Neural cell (in vitro differentiated cells): ENCODE data around the gene NFIA.

Experiments used
- CTCF ChIP-seq: fragments of 450-650 bp; IDR thresholded peaks from 2 replicates; pipeline ENCODE4 v1.5.1; 2014; ENCODE audit warnings: antibody characterized with exemption, mild to moderate bottlenecking, moderate library complexity; ENCODE audit not compliant: poor library complexity, severe bottlenecking
- EZH2 ChIP-seq: fragments of 200-600, 300-800 bp; shearing (Covaris generic), sonication (generic); IDR thresholded peaks from 2 replicates; pipeline ENCODE4 v1.6.1; 2014; ENCODE audit warnings: antibody characterized with exemption, low read length, borderline replicate concordance, mild to moderate bottlenecking; ENCODE audit not compliant: insufficient read depth, poor library complexity, severe bottlenecking
- MXI1 ChIP-seq: fragments of 450-650 bp; conservative IDR thresholded peaks from 2 replicates; pipeline ENCODE4 v1.6.1; 2014; ENCODE audit warnings: antibody characterized with exemption, mild to moderate bottlenecking; ENCODE audit not compliant: poor library complexity, severe bottlenecking
- POLR2AphosphoS5 ChIP-seq: IDR thresholded peaks from 2 replicates; pipeline ENCODE4 v1.6.1; 2012
- RAD21 ChIP-seq: fragments of 450-650 bp; conservative IDR thresholded peaks from 2 replicates; pipeline ENCODE4 v1.6.1; 2014; ENCODE audit warnings: antibody characterized with exemption, mild to moderate bottlenecking, moderate library complexity
- SMC3 ChIP-seq: fragments of 450-650 bp; conservative IDR thresholded peaks from 2 replicates; pipeline ENCODE4 v1.6.1; 2014; ENCODE audit warnings: antibody characterized with exemption, mild to moderate bottlenecking, moderate library complexity; ENCODE audit not compliant: poor library complexity
- TAF1 ChIP-seq: IDR thresholded peaks from 2 replicates; pipeline ENCODE4 v1.6.1; 2012; ENCODE audit warnings: low read depth

GRCh38 chr1:61253912-61254633 lies 171.7 kb downstream of the NFIA start:
- TF ChIP-seq CTCF = no peak
- TF ChIP-seq POLR2AphosphoS5 = no peak
- TF ChIP-seq MXI1 = no peak
- no peak for TF ChIP-seq SMC3
- no peak for TF ChIP-seq EZH2
- no peak for TF ChIP-seq TAF1
- no peak for TF ChIP-seq RAD21
